ENCODE measurements around the gene CNGB1. TPM values are rescaled to one million over a fixed set of nuclear protein-coding genes. Genes with fewer than 3 reads are reported as not detected.

CNGB1 gene
- polyA plus RNA-seq, 2 of the 4 experiments (the other 2 are of a cell fraction): 0.23 to 0.39 TPM

DNA sequence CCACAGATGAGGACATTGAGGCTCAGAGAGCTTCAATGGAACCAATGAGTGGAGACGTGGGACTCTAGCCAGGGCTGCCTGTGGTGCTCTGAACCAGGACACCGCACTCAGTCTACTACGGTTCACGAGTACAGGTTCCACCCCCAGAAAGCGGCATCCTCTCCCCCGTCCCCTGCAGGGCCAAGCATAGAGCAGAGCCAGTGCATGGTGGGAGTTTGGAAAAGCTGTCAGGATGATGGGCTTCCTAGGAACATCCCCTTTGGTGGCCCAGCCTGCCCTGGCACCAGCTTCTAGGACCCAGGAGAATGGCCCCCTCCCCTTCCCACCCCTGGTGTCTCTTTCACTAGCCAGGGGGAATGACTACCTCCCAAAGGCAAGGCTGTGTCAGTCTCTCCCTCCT lies 21.2 kb upstream of the CNGB1 start:
- H3K27ac ChIP-seq: no peak overlapping the region
- peaks cover 31% of the 10 kb centered on the region for H3K4me1 ChIP-seq
- DNase-seq (ENCODE audit: low read depth in 1 of 2, low spot score in 1 of 2): no peak
- ChIA-PET POLR2A (no interaction called here), CTCF (interaction anchor here (1.0 to 12.6 kb wide), 5 partner anchors 8 to 129 kb away, joined by 3 to 160 read pairs (median 7); partner anchors contain the start of genes USB1 and ZNF319)
- FAIRE-seq: no peak
- 93% methylated on average over 6 of the region's 6 CpGs for WGBS (ENCODE audit: missing lambda C conversion rate)
- H3K4me2 ChIP-seq: no peak overlapping the region
- TF ChIP-seq MAZ (IDR thresholded peaks at IDR 0.05; ENCODE audit: borderline replicate concordance, low read depth, low read length) (no peak), NPAS2 (CRISPR knock-in tag; IDR thresholded peaks at IDR 0.05; ENCODE audit: borderline replicate concordance) (no peak), FOSL2 (IDR thresholded peaks at IDR 0.05) (no peak), FOSL2 (CRISPR knock-in tag; IDR thresholded peaks at IDR 0.05) (no peak), JUN (IDR thresholded peaks at IDR 0.05) (no peak), ZC3H11A (IDR thresholded peaks at IDR 0.05) (no peak), HOXA7 (CRISPR knock-in tag; IDR thresholded peaks at IDR 0.05) (no peak), CHD4 (IDR thresholded peaks at IDR 0.05; ENCODE audit: borderline replicate concordance) (no peak), POLR2AphosphoS2 (conservative IDR thresholded peaks at IDR 0.05; ENCODE audit: low read length) (no peak), PHF8 (IDR thresholded peaks at IDR 0.05; ENCODE audit: borderline replicate concordance, low read depth) (no peak), ZSCAN20 (CRISPR knock-in tag; IDR thresholded peaks at IDR 0.05) (no peak), CEBPB (IDR thresholded peaks at IDR 0.05) (no peak), HDAC2 (IDR thresholded peaks at IDR 0.05) (no peak), RCOR1 (IDR thresholded peaks at IDR 0.05; ENCODE audit: low read depth, low read length) (no peak), ESRRA (IDR thresholded peaks at IDR 0.05; ENCODE audit: borderline replicate concordance, low read length) (no peak), HOXB13 (CRISPR knock-in tag; IDR thresholded peaks at IDR 0.05; ENCODE audit: low read depth) (no peak), CBX2 (IDR thresholded peaks at IDR 0.05; ENCODE audit: borderline replicate concordance, low read depth) (no peak), FOXS1 (CRISPR knock-in tag; IDR thresholded peaks at IDR 0.05) (no peak), RAD21 (conservative IDR thresholded peaks at IDR 0.05 in 1 of 2, IDR thresholded peaks at IDR 0.05 in 1 of 2) (no peak)
- TF ChIP-seq, protein P1, sequence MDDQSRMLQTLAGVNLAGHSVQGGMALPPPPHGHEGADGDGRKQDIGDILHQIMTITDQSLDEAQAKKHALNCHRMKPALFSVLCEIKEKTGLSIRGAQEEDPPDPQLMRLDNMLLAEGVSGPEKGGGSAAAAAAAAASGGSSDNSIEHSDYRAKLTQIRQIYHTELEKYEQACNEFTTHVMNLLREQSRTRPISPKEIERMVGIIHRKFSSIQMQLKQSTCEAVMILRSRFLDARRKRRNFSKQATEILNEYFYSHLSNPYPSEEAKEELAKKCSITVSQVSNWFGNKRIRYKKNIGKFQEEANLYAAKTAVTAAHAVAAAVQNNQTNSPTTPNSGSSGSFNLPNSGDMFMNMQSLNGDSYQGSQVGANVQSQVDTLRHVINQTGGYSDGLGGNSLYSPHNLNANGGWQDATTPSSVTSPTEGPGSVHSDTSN (IDR thresholded peaks at IDR 0.05): no peak
- ATAC-seq: no peak
- H3K4me3 ChIP-seq: no peak overlapping the region
- no peaks in the 10 kb centered on the region for H3K9me3 ChIP-seq

DNA sequence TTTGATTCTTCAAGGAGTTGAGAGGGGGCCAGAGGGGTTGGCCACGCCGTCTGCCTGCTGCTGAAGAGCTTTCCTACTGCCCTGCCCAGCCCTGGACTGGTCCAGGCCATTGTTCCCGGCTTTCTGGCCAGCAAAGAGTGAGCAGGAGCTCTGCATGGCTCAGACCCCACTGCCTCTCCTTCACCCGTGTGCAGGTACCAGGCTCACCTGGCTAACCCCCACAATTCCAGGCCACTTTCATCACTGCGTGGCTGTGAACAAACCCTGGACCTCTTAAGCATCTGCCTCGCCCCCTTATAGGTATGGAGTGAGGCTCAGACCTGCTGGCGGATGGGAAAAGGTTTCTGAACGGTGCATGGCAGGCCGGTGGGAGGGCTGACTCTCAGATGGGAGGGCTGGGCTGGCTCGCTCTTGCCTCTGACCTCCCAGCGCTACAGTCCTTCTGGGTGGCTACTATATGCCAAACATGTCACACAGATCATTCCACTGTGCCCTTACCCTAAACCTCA lies 20.7 kb upstream of the CNGB1 start:
- Histone ChIP-seq H3K4me2 (no peak overlapping the region), H3K9me3 (no peaks in the 10 kb centered on the region), H3K4me1 (peaks cover 31% of the 10 kb centered on the region), H3K27ac (0 out of 6 replicates have a peak overlapping the region, but pooled peaks of 1 of the 2 experiments have one; percentile 16), H3K4me3 (no peak overlapping the region)
- POLR2A ChIA-PET: no interaction called here
- TF ChIP-seq HOXB5 (CRISPR knock-in tag; IDR thresholded peaks at IDR 0.05): no peak
- no peak for TF ChIP-seq BHLHE40 (IDR thresholded peaks at IDR 0.05; ENCODE audit: low read depth, low read length)
- TF ChIP-seq EP300 (IDR thresholded peaks at IDR 0.05): no peak
- FAIRE-seq (no peak), ATAC-seq (no peak), DNase-seq (ENCODE audit: low read depth in 1 of 2, low spot score in 1 of 2) (no peak)
- CTCF ChIA-PET: interaction anchor here (2.1 to 12.6 kb wide), 3 partner anchors 9 to 93 kb away, joined by 7 to 160 read pairs (median 29); partner anchors contain the start of genes USB1 and ZNF319
- WGBS (ENCODE audit: missing lambda C conversion rate): 86% methylated on average over 10 of the region's 11 CpGs

DNA sequence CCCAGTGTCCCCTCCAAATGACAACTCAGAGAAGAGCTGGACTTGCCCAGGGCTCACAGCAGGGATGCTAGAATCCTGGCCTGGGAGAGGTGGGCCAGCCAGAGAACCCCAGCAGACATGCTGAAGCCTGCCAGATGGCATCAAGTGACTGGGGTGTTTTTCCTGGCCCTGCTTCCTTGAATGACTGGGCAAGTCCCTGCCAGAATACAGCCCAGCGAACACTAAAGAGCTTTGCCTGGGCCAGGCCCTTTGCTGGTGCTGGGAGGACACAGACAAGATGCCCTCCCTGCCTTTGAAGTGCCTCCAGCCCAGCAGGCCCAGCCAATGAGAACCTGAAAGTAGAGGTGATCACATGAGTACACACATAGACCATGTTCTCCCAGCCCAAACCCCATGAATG lies 18.0 kb upstream of the CNGB1 start:
- TF ChIP-seq MAZ (IDR thresholded peaks at IDR 0.05; ENCODE audit: borderline replicate concordance, low read depth, low read length) (no peak), RAD21 (conservative IDR thresholded peaks at IDR 0.05 in 1 of 2, IDR thresholded peaks at IDR 0.05 in 1 of 2) (no peak), KDM1A (IDR thresholded peaks at IDR 0.05; ENCODE audit: low read depth) (no peak), GATA3 (IDR thresholded peaks at IDR 0.05; ENCODE audit: borderline replicate concordance) (no peak), ESRRA (IDR thresholded peaks at IDR 0.05; ENCODE audit: borderline replicate concordance, low read length) (no peak), RNF2 (IDR thresholded peaks at IDR 0.05; ENCODE audit: borderline replicate concordance, low read depth) (no peak), MAFK (IDR thresholded peaks at IDR 0.05; ENCODE audit: partially characterized antibody) (no peak), NPAS2 (CRISPR knock-in tag; IDR thresholded peaks at IDR 0.05; ENCODE audit: borderline replicate concordance) (no peak), MYC (IDR thresholded peaks at IDR 0.05; ENCODE audit: borderline replicate concordance, low read length) (no peak), NR3C1 (IDR thresholded peaks at IDR 0.05) (no peak), CBX8 (IDR thresholded peaks at IDR 0.05) (no peak), FOXS1 (CRISPR knock-in tag; IDR thresholded peaks at IDR 0.05) (no peak), EP300 (IDR thresholded peaks at IDR 0.05) (no peak), ZSCAN20 (CRISPR knock-in tag; IDR thresholded peaks at IDR 0.05) (no peak), POLR2A (IDR thresholded peaks at IDR 0.05; ENCODE audit: low read length) (no peak), CHD4 (IDR thresholded peaks at IDR 0.05; ENCODE audit: borderline replicate concordance) (no peak), HOXB13 (CRISPR knock-in tag; IDR thresholded peaks at IDR 0.05; ENCODE audit: low read depth) (no peak), NFE2L2 (conservative IDR thresholded peaks at IDR 0.05; ENCODE audit: low read length) (no peak)
- TF ChIP-seq, protein P2, sequence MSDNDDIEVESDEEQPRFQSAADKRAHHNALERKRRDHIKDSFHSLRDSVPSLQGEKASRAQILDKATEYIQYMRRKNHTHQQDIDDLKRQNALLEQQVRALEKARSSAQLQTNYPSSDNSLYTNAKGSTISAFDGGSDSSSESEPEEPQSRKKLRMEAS (IDR thresholded peaks at IDR 0.05): no peak
- TF ChIP-seq, protein P3, sequence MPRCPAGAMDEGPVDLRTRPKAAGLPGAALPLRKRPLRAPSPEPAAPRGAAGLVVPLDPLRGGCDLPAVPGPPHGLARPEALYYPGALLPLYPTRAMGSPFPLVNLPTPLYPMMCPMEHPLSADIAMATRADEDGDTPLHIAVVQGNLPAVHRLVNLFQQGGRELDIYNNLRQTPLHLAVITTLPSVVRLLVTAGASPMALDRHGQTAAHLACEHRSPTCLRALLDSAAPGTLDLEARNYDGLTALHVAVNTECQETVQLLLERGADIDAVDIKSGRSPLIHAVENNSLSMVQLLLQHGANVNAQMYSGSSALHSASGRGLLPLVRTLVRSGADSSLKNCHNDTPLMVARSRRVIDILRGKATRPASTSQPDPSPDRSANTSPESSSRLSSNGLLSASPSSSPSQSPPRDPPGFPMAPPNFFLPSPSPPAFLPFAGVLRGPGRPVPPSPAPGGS (IDR thresholded peaks at IDR 0.05): no peak
- ChIA-PET CTCF (interaction anchor here (1.0 to 5.3 kb wide), 6 partner anchors 8 to 89 kb away, joined by 3 to 29 read pairs (median 4); partner anchors contain the start of genes USB1 and ZNF319), POLR2A (no interaction called here)
- peak in 1 of 2 experiments; percentile 65 for DNase-seq (ENCODE audit: low read depth in 1 of 2, low spot score in 1 of 2)
- 78% methylated on average over 1 of the region's 1 CpG for WGBS (ENCODE audit: missing lambda C conversion rate)
- ATAC-seq: no peak
- no peaks in the 10 kb centered on the region for H3K9me3 ChIP-seq
- H3K4me1 ChIP-seq: peaks cover 18% of the 10 kb centered on the region
- FAIRE-seq: no peak
- peak overlapping the region in 1 of 2 experiments; percentile 28; a peak in 2 of 6 replicates for H3K27ac ChIP-seq
- H3K4me3 ChIP-seq: no peak overlapping the region
- no peak overlapping the region for H3K4me2 ChIP-seq
